RCC 7860 (cell line): ENCODE results near the gene TGM3.

Experiments used
- DNase-seq: peaks from one replicate; pipeline ENCODE4 v3.0.0-alpha.2; 2015; ENCODE audit warnings: low spot score
- FAIRE-seq: peaks from 2 replicates; lab custom pipeline; 2012; peaks lifted over from hg19 to GRCh38; lab: Jason Lieb, UNC

The TGM3 gene

DNA sequence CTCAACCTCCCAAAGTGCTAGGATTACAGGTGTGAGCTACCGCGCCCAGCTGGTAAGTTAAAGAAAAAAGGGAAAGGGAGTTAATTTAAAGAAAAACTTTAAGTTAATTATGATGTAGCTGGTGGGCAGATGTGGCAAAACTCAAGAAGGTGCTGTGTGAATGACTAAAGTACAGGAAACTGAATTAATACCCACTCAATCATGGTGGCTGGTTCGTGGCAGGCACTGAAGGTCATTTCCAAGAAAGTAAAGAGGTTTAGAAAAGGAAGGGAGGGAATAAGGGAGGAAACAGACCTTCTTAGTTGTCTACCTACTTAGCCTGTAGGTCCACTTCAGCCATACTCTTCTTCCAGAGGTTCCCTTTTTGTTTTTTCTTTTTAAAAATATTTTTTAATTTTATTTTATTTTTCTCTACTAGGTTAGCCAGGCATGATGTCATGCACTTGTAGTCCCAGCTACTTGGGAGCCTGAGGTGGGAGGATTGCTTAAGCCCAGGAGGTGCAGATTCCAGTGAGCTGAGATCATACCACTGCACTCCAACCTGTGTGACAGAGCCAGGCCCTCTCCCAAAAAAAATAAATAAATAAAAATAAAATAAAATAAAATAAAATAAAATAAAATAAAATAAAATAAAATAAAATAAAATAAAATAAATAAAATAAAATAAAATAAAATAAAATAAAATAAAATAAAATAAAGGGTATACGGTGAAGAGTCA, 11.9 kb upstream of the TGM3 start:
- DNase-seq (peak; percentile 61), FAIRE-seq (peak; percentile 82)

DNA sequence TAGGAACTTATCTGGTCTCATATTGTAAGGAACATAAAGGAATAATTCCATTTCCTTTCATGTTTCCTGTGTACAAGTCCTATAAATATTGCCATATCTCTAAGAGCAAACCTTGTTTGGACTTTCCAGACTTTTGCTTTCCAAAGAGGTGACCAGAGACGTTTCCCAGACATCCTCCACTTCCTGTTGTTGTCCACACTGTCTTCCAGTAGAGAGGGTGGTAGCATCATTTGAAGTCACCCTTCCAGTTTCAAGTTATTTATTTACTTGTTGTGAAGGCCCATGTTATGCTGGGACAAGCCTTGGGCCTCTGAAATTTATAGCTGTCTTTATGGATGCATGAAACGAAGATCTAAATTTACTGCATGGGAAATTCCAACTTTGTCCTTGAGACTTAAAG, 10.6 kb upstream of the TGM3 start:
- FAIRE-seq (no peak), DNase-seq (no peak)

DNA sequence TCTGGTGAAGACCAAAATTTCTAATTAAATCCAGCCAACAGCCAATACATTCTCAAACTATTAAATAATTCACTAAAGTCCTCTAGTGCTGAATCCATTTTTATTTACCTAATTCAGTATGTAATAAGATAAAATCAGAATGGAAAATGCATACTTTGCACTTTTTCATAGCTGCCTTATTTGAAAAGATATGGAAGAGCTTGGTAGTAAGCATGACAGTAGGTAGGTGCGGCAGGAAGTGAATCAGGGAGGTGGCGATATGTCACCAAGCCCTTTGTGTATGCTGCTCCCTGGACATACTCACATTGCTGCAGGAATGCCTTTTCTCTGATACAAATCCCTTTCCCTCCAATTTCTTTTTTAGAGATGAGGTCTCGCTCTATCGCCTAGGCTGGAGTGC, 10.2 kb upstream of the TGM3 start:
- DNase-seq (peak; percentile 45), FAIRE-seq (no peak)

DNA sequence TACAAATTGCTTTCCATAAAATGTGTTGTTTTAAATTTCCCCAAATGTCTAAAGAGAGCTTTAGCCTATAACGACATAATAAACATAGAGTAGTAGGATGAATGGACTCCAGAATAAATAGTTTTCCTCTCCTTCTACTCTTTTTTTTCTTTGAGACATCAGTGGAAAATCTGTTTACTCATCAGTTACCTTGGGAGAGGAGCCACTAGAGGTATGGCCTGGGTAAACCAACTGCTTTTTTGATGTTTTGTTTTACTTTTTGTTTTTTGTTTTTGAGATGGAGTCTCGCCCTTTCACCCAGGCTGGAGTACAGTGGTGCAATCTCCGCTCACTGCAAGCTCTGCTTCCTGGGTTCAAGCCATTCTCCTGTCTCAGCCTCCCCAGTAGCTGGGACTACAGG, 8.3 kb upstream of the TGM3 start:
- FAIRE-seq: no peak
- no peak for DNase-seq

DNA sequence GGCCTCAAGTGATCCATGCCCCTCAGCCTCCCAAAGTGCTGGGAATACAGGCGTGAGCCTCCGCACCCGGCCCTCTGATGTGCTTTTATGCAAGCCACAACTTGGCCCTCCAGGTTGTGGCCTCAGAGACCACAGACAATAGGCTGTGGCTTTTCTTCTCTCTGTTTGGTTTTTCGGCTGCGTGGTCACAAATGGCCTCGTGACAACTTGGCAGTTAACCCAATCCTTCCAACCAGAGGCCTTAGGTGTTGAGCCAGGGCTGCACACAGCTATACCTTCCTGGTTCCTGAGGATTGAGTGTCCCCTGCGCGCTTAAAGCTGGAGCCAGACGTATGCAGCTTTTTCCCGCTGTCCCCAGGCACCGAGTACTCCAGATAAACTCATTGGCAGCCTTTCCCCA, 6.3 kb upstream of the TGM3 start:
- DNase-seq (peak; percentile 52), FAIRE-seq (peak; percentile 60)

DNA sequence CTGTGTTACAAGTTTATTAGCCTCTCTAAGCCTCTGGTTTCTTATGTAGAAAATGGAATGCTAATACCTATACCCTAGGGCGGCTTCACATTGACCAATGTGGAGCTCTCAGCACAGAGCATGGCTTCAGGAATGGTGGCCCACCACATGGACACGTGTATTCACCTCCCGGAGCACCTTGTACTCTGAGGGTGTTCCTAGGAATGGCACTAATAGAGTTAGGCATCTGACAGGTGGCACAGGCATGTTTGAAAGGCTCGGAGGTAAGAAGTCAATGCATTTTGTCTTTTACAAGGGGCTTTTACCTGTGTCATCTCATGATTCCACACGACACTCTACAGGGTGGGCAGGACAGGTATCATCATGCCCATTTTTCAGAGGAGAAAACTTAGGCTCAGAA, 5.3 kb upstream of the TGM3 start:
- DNase-seq (no peak), FAIRE-seq (no peak)

DNA sequence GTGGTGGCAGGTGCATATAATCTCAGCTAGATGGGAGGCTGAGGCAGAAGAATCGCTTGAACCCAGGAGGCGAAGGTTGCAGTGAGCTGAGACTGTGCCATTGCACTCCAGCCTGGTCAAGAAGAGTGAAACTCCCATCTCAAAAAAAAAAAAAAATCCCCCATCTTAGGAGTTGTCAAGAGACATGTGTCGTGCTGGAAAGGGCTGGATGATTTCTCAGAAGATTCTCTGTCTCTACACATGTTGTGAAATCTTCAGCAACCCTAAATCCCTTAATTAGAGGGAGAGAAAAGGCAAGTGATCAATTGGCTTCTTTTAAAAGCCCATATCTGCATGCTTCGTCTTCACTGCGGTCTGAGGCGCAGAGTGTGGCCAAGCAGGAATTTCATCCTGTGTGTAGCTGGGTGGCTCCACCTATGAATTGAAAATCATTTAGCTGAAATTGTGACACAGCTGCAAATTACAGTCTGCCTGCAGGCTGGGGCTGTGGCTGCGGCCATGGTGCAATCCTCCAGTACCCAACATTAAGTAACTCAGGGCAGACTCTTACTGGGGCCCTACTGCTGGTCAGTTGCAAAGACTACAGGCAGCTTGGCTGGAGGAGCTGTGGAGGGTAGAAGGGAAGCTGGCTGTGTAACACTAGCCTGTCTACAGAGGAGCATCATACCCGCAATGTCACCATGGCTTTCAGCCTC, 3.2 kb upstream of the TGM3 start:
- no peak for FAIRE-seq
- no peak for DNase-seq

GRCh38 chr20:2293486-2293885, 2.3 kb upstream of the TGM3 start:
- FAIRE-seq (no peak), DNase-seq (no peak)

DNA sequence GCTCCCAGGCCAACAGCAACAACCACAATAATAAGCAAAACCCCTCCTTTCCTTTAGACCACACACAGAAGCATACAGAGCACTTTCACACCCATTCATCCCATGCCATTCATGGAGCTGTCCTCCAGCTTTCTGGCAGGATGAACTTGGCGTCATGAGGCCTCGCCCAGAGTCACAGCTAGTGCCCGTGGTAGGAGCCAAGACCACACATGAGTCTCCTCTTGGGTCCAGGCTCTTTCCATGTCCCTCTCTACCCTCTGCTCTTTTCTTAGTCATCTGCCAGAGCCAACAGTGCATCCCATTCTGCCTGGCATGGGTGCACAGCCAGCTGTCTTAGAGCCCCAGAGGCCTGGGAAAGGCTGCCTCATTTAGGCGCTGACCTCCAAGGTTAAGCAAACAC, 1.8 kb upstream of the TGM3 start:
- FAIRE-seq (no peak), DNase-seq (no peak)

DNA sequence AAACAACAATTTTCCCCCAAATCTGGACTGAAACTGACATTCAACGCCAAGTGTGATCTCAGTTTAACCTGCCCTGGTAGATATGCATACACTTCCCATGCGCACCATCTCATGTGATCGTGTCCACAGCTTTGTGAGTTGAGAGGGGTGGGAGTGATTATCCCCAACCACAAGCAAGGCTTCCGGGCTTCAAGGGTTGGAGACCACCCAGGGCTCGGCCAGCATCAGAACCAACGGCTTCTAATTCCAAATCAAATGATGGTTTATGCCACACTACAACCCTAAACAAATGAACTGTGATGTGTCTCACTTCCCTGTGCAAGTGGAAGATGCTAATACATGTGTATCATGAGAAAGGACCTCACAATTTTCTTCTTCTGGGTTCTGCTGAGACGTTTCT, 515 bp upstream of the TGM3 start:
- DNase-seq (no peak), FAIRE-seq (no peak)

DNA sequence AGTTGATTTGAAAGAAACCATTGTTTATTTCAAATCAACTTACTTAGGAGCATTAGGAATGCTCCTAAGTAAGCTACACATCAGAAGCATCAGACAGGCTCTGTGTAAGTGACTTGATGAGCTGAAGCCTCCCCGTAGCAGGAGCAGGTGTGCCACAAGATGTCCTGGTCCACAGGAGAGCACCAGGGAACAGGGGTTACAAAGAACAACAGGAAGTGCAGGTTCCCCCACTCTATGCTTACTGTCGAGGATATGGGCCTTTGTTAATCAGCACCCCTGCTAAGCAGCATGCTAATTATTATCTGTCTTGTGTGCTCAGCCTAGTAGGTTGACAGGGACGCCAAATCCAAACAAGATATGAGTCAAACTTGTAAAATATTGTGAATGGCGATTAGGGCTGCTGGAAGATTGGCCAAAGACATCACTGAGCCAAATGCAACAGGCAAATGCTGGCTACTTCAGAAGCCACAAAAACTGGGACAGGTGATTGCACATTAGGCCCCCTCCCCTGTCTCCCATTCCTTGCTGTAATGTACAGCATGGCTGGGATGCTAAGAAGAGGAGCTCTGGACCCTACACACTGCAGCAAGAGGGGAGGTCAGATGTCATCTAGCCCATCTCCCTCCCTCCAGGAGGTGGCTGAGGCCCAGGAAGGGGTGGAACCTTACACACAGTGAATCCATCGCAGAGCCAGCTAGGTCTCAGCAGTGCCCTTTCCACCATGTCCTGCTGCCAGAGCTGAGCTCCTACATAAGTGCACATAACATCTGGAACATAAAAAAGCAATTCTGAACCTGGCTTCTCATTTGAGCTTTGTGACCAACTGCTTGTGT, 939 bp downstream of the TGM3 start:
- no peak for FAIRE-seq
- DNase-seq: no peak

DNA sequence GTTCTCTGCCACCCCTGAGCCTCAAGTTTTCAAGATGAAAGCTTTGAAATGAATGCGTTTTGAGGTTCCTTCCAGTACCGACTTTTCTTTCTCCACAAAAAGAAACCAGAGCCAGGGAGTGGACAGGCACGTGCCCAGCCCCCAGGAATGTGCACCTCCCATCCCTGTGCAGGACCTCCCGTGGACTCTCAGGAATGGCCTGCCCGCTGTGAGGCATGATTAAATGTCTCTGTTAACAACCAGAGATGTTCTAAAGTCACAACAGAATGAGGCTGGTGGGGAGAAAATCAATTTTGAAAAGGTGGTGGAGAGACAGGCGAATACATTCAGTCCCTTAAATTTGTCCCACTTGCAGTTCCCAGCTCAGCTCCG, 1.5 kb downstream of the TGM3 start:
- FAIRE-seq (no peak), DNase-seq (no peak)

GRCh38 chr20:2298116-2298515, 2.3 kb downstream of the TGM3 start:
- FAIRE-seq (no peak), DNase-seq (no peak)

DNA sequence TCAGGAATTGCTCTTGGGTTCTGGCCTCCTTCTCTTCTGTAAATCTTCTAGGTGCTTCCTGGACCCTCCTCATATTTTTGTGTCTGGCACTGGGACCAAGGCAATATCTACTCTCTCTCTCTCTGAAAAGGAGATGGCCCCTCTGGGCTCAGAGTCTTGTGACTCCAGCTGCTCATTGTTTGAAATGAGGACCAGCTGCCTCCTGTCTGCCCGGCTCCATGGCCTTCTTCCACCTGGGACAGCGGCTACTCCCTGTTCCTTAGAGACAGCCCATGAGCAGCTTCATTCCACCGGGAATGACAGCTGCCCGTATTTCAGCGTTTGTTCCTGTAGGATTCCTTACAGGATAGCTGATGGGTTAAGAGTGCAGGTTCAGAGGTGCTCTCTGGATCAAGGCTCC, 2.9 kb downstream of the TGM3 start:
- DNase-seq (no peak), FAIRE-seq (no peak)

GRCh38 chr20:2299301-2299700, 3.5 kb downstream of the TGM3 start:
- DNase-seq: no peak
- no peak for FAIRE-seq

DNA sequence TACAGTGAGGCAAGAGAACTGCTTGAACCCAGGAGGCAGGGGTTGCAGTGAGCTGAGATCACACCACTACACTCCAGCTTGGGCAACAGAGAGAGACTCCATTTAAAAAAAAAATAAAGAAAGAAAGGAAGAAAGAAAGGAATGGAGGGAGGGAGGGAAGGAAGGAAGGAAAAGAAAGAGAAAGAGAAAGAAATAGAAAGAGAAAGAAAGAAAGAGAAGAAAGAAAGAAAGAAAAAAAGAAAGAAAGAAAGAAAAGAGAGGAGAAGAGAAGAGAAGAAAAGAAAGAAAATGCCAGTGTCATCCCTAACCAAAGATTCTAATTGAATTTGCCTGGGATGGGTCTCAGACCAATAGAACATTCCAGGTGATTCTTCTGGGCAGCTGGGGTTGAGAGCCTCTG, 4.2 kb downstream of the TGM3 start:
- FAIRE-seq (no peak), DNase-seq (no peak)

GRCh38 chr20:2300420-2300819, 4.6 kb downstream of the TGM3 start:
- FAIRE-seq (no peak), DNase-seq (peak; percentile 45)

GRCh38 chr20:2301164-2301622, 5.4 kb downstream of the TGM3 start:
- DNase-seq (peak; percentile 86), FAIRE-seq (peak; percentile 62)

DNA sequence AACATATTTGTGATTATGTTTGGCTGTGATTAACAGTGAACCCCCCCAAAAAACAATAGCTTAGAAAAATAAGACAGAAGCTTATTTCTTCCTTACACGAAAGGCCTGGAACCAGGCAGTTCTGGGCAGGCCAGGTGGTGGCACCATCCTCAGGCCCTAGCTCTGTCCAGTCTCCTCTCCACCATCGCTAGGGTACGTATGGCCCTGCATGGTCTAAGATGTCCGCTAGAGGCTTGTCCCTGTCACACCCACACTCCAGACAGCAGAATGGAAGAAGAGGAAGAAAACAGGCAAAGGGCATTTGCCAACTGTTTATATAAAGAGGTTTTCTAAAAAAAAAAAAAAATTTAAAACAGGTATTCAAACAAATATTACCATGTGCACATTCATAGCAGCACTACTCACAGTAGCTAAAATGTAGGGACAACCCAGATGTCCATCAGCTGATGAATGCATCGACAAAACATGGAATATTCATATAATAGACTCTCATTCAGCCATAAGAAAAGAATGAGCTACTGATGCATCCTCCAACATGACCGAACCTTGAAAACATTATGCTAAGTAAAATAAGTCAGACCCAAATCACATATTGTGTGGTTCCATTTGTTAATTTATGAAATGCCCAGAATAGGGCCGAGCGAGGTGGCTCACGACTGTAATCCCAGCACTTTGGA, 6.7 kb downstream of the TGM3 start:
- FAIRE-seq (no peak), DNase-seq (no peak)

GRCh38 chr20:2303673-2304072, 7.9 kb downstream of the TGM3 start:
- FAIRE-seq (peak; percentile 30), DNase-seq (peak; percentile 67)

DNA sequence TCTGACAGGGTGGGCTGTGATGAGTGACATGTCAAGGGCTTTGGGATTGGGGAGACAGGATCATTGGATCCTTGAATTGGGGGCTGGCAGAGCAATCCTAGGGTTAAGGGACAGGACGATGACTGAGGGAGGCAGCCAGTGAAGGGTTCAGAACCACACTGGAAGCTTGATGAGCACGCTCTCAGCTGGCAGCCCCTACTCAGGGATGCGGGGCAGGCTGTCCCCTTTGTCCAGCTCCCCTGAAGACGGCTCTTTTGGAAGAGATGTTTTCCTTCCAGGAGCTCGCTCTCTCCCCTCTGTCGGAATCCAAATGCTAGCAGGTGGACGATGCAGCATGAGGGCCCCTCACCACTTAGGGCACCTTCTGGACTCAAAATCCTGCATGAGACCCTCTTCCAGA, 8.4 kb downstream of the TGM3 start:
- DNase-seq (no peak), FAIRE-seq (no peak)
